OCI-LY1 (cell line): ENCODE measurements around the gene NAA25.
"Not testable (repeated sequence)": the region's sequence is repeated elsewhere in the genome, so short reads cannot be mapped to it uniquely, and the experiment has no call there.

ENCODE experiments used
- H2AFZ ChIP-seq: fragments of 200-600 bp; sonication (generic), shearing (Covaris generic); 2 replicates; pipeline ENCODE4 v1.6.0; 2014; ENCODE audit warnings: antibody characterized with exemption, mild to moderate bottlenecking, low read length
- H3F3A ChIP-seq: fragments of 200-600 bp; sonication (generic), shearing (Covaris generic); 2 replicates; pipeline ENCODE4 v1.6.0; 2014; ENCODE audit warnings: mild to moderate bottlenecking, antibody characterized with exemption, low read length, moderate library complexity; ENCODE audit not compliant: insufficient read depth
- H3K27ac ChIP-seq: fragments of 200-600 bp; sonication (generic); 2 replicates; pipeline ENCODE4 v1.5.1; 2014; ENCODE audit warnings: low read length, mixed run types, mild to moderate bottlenecking, low read depth; ENCODE audit not compliant: poor library complexity, severe bottlenecking
- H3K27me3 ChIP-seq: fragments of 200-600 bp; sonication (generic); 2 replicates; pipeline ENCODE4 v1.6.0; 2014; ENCODE audit warnings: antibody characterized with exemption, mild to moderate bottlenecking, low read length, moderate library complexity; ENCODE audit not compliant: insufficient read depth
- H3K36me3 ChIP-seq: fragments of 200-600 bp; sonication (generic); 2 replicates; pipeline ENCODE4 v1.6.1; 2014; ENCODE audit warnings: mild to moderate bottlenecking, antibody characterized with exemption, low read length, moderate library complexity, mixed read lengths; ENCODE audit not compliant: insufficient read depth
- H3K4me1 ChIP-seq: fragments of 200-600 bp; sonication (generic); 2 replicates; pipeline ENCODE4 v1.5.1; 2014; ENCODE audit warnings: mild to moderate bottlenecking, low read length, moderate library complexity; ENCODE audit not compliant: insufficient read depth, severe bottlenecking
- H3K4me2 ChIP-seq: fragments of 200-600 bp; sonication (generic), shearing (Covaris generic); 2 replicates; pipeline ENCODE4 v1.6.1; 2014; ENCODE audit warnings: low read length
- H3K4me3 ChIP-seq: fragments of 200-600 bp; sonication (generic); 2 replicates; pipeline ENCODE4 v1.5.1; 2014; ENCODE audit warnings: low read length, low read depth, mild to moderate bottlenecking, mixed read lengths; ENCODE audit not compliant: poor library complexity, severe bottlenecking
- H3K79me2 ChIP-seq: fragments of 200-600 bp; shearing (Covaris generic); 2 replicates; pipeline ENCODE4 v1.6.1; 2016; ENCODE audit warnings: mixed run types, low read length, mixed read lengths; ENCODE audit not compliant: insufficient read depth
- H3K9ac ChIP-seq: fragments of 200-600 bp; sonication (generic), shearing (Covaris generic); 2 replicates; pipeline ENCODE4 v1.6.1; 2014; ENCODE audit warnings: mild to moderate bottlenecking, low read length, mixed read lengths
- H3K9me2 ChIP-seq: fragments of 200-600 bp; sonication (generic), shearing (Covaris generic); 2 replicates; pipeline ENCODE4 v1.6.1; 2014; ENCODE audit warnings: low read depth, mild to moderate bottlenecking, low read length, mixed read lengths
- H3K9me3 ChIP-seq: fragments of 200-600 bp; shearing (Covaris generic); 2 replicates; pipeline ENCODE4 v1.6.1; 2014; ENCODE audit warnings: low read length, mixed read lengths
- H4K20me1 ChIP-seq: fragments of 200-600 bp; sonication (generic), shearing (Covaris generic); 2 replicates; pipeline ENCODE4 v1.6.0; 2016; ENCODE audit warnings: mild to moderate bottlenecking, low read length; ENCODE audit not compliant: insufficient read depth
- CTCF ChIP-seq: fragments of 200-600 bp; sonication (generic), shearing (Covaris generic); IDR thresholded peaks from 2 replicates; pipeline ENCODE4 v1.5.1; 2017; ENCODE audit warnings: mild to moderate bottlenecking, antibody characterized with exemption, low read length, moderate library complexity, mixed read lengths
- EZH2 ChIP-seq: fragments of 200-600 bp; sonication (generic), shearing (Covaris generic); IDR thresholded peaks from 2 replicates; pipeline ENCODE4 v1.8.0; 2017; ENCODE audit warnings: borderline replicate concordance, mixed run types, mild to moderate bottlenecking, antibody characterized with exemption, low read length, moderate library complexity, mixed read lengths

Gene NAA25

GRCh38 chr12:112061137-112061536 is 47.4 kb downstream of the NAA25 start:
- no peak overlapping the region for H3K27ac ChIP-seq
- no peaks in the 10 kb centered on the region for H4K20me1 ChIP-seq
- no peak overlapping the region for H3K4me2 ChIP-seq
- H3K4me1 ChIP-seq = no peaks in the 10 kb centered on the region
- no peak for TF ChIP-seq CTCF
- no peak for TF ChIP-seq EZH2
- no peak overlapping the region for H2AFZ ChIP-seq
- no peaks in the 10 kb centered on the region for H3F3A ChIP-seq
- no peak overlapping the region for H3K9ac ChIP-seq
- peaks cover 84% of the 10 kb centered on the region for H3K36me3 ChIP-seq
- no peaks in the 10 kb centered on the region for H3K9me2 ChIP-seq
- H3K9me3 ChIP-seq = no peaks in the 10 kb centered on the region
- H3K79me2 ChIP-seq = no peaks in the 10 kb centered on the region
- H3K27me3 ChIP-seq = no peaks in the 10 kb centered on the region
- no peak overlapping the region for H3K4me3 ChIP-seq

DNA sequence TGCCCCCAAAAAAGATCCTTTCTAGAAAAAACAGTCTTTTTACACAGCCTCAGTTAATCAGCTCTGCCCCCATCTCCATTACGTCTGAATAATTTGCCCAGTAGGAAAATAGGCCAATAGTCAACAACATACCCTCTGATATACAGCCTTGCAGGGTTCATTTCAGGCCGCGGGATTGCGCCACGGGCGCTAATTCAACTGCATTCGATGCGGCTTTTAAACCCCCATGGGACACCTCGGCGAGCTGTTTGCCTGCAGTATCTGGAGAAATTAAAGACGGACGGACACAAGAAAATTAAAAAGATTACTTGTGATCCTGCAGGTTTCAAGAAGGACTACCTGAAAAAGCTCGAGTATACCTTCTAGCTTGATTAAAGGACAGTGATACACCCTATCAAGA is 59.2 kb downstream of the NAA25 start:
- no peak overlapping the region for H3K9ac ChIP-seq
- peaks cover 98% of the 10 kb centered on the region for H3K36me3 ChIP-seq
- H2AFZ ChIP-seq = no peak overlapping the region
- no peaks in the 10 kb centered on the region for H3K4me1 ChIP-seq
- TF ChIP-seq EZH2 (no peak), CTCF (no peak)
- no peak overlapping the region for H3K4me2 ChIP-seq
- no peak overlapping the region for H3K27ac ChIP-seq
- H3K27me3 ChIP-seq = no peaks in the 10 kb centered on the region
- no peaks in the 10 kb centered on the region for H3F3A ChIP-seq
- no peak overlapping the region for H3K4me3 ChIP-seq
- H3K9me3 ChIP-seq = no peaks in the 10 kb centered on the region
- H4K20me1 ChIP-seq = no peaks in the 10 kb centered on the region
- H3K9me2 ChIP-seq = no peaks in the 10 kb centered on the region
- H3K79me2 ChIP-seq = no peaks in the 10 kb centered on the region

- TF ChIP-seq CTCF = no peak
- no peak for TF ChIP-seq EZH2
- Histone ChIP-seq H3K4me1 (no peaks in the 10 kb centered on the region), H3K4me3 (no peak overlapping the region), H3K9me3 (no peaks in the 10 kb centered on the region), H4K20me1 (no peaks in the 10 kb centered on the region), H3K27me3 (no peaks in the 10 kb centered on the region), H3F3A (no peaks in the 10 kb centered on the region), H3K27ac (no peak overlapping the region), H3K9ac (no peak overlapping the region), H3K9me2 (no peaks in the 10 kb centered on the region), H3K4me2 (no peak overlapping the region), H3K36me3 (peaks cover 96% of the 10 kb centered on the region), H3K79me2 (no peaks in the 10 kb centered on the region), H2AFZ (no peak overlapping the region)
Observed at GRCh38 chr12:112046003-112046402, 62.6 kb downstream of the NAA25 start.

DNA sequence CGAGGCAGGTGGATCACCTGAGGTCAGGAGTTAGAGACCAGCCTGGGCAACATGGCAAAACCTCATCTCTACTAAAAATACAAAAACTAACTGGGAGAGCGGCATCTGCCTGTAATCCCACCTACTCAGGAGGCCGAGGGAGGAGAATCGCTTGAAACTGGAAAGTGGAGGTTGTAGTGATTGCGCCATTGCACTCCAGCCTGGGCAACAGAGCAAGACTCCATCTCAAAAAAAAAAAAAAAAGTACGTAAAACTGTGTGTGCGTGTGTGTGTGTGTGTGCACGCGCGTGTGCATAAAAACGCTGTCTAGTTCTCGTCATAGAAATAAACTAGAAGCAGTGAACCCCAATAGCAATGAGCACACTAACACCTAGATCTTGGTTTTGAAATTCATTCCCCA is 72.0 kb downstream of the NAA25 start:
- not testable (repeated sequence) for H3K9me2 ChIP-seq, H3F3A ChIP-seq, H3K9me3 ChIP-seq, H3K4me3 ChIP-seq, H3K9ac ChIP-seq, H3K27me3 ChIP-seq, H3K79me2 ChIP-seq, H3K27ac ChIP-seq, H4K20me1 ChIP-seq, H3K4me1 ChIP-seq, H2AFZ ChIP-seq, H3K4me2 ChIP-seq
- peaks cover 94% of the 10 kb centered on the region for H3K36me3 ChIP-seq
